Kidney epithelial cell (primary cell): ENCODE data around the gene NSUN2. TPM values are rescaled to one million over a fixed set of nuclear protein-coding genes. Genes with fewer than 3 reads are reported as not detected.

ENCODE experiments used
- DNase-seq: peaks from one replicate; pipeline ENCODE4 v3.0.0-alpha.2; 2010; ENCODE audit warnings: low read depth
- H3K27me3 ChIP-seq: 2 replicates; pipeline ENCODE4 v1.6.0; 2011; ENCODE audit warnings: low read length; ENCODE audit not compliant: control insufficient read depth, insufficient read depth
- H3K36me3 ChIP-seq: 2 replicates; pipeline ENCODE4 v1.5.1; 2011; ENCODE audit warnings: low read length; ENCODE audit not compliant: control insufficient read depth, insufficient read depth
- H3K4me3 ChIP-seq: 2 replicates; pipeline ENCODE4 v1.5.1; 2011; ENCODE audit warnings: low read depth, mild to moderate bottlenecking, control low read depth, low read length
- total RNA-seq: library from RNA; depleted of rRNA; stranded (reverse); fragments of >200 nt; gene quantifications from 2 replicates; pipeline ENCODE4 v1.2.3, GENCODE V29; 2015
- TF ChIP-seq, protein P1 (sequence below): IDR thresholded peaks from 2 replicates; pipeline ENCODE4 v1.5.1; 2011; ENCODE audit warnings: mild to moderate bottlenecking, moderate library complexity, low read length, control low read depth, inconsistent platforms; ENCODE audit not compliant: insufficient read depth, poor library complexity, severe bottlenecking

NSUN2 gene
- total RNA-seq, 1 donor from 2014 or later = 62.8 TPM

DNA sequence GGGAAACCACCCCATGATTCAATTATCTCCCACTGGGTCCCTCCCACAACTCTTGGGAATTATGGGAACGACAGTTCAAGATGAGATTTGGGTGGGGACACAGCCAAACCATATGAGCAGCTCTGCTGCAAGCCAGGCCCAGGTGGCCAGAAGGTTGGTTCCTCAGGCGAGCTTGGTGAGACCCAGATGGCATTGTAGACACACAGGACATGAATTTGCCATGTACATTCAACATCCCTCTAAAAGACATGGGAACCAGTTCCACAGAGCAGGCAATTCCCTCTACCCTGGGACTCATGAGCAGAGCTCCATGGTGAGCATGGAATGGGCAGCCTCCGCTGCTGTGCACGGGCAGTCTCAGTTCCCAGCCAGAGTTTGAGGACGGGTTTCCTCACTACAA lies 53.3 kb downstream of the NSUN2 start:
- DNase-seq = no peak
- TF ChIP-seq, protein P1, sequence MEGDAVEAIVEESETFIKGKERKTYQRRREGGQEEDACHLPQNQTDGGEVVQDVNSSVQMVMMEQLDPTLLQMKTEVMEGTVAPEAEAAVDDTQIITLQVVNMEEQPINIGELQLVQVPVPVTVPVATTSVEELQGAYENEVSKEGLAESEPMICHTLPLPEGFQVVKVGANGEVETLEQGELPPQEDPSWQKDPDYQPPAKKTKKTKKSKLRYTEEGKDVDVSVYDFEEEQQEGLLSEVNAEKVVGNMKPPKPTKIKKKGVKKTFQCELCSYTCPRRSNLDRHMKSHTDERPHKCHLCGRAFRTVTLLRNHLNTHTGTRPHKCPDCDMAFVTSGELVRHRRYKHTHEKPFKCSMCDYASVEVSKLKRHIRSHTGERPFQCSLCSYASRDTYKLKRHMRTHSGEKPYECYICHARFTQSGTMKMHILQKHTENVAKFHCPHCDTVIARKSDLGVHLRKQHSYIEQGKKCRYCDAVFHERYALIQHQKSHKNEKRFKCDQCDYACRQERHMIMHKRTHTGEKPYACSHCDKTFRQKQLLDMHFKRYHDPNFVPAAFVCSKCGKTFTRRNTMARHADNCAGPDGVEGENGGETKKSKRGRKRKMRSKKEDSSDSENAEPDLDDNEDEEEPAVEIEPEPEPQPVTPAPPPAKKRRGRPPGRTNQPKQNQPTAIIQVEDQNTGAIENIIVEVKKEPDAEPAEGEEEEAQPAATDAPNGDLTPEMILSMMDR = no peak
- Histone ChIP-seq H3K36me3 (no peaks in the 10 kb centered on the region), H3K4me3 (no peak overlapping the region), H3K27me3 (peaks cover 27% of the 10 kb centered on the region)

GRCh38 chr5:6578676-6579343 lies 54.0 kb downstream of the NSUN2 start:
- DNase-seq = no peak
- H3K36me3 ChIP-seq = no peaks in the 10 kb centered on the region
- H3K4me3 ChIP-seq = no peak overlapping the region
- H3K27me3 ChIP-seq = peaks cover 27% of the 10 kb centered on the region
- TF ChIP-seq, protein P1 = no peak

GRCh38 chr5:6576861-6577501 lies 55.9 kb downstream of the NSUN2 start:
- DNase-seq = no peak
- H3K4me3 ChIP-seq = no peak overlapping the region
- peaks cover 13% of the 10 kb centered on the region for H3K27me3 ChIP-seq
- TF ChIP-seq, protein P1 = peak; percentile 53
- H3K36me3 ChIP-seq = no peaks in the 10 kb centered on the region

DNA sequence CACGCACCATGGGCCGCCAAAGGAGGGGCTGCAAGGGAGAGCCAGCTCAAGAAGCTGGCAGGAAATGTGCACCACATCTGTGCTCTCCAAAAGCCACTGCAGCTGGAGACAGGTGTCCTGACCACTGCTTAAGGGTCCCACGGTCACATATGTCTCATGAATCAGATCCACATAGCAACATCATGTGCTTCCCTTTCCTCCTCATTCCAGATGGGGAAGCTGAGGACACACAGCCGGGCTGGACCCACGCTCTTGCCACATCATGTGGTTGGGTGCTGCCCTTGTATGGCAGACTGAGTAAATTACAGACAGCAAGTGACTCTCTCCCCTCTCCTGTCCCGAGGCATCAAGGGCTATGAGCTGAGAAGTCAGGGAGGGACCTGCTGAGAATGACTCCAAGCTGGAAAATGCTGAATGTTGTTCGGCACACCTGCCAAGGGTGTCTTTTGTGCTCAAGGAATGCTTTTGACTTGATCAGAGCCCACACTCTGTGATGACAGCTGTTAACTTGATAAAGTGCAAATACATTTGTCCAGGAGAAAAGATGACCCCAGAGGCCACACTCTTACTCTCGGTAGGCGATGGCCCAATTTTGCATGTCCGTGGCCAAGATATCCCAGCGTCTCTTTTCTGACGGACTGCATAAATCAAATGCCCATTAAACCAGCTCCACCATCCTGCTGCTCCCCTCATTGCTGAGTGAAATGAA lies 58.2 kb downstream of the NSUN2 start:
- TF ChIP-seq, protein P1 = no peak
- no peak overlapping the region for H3K4me3 ChIP-seq
- no peaks in the 10 kb centered on the region for H3K36me3 ChIP-seq
- peaks cover 5% of the 10 kb centered on the region for H3K27me3 ChIP-seq
- no peak for DNase-seq

GRCh38 chr5:6574111-6574510 lies 58.7 kb downstream of the NSUN2 start:
- DNase-seq = no peak
- Histone ChIP-seq H3K36me3 (no peaks in the 10 kb centered on the region), H3K27me3 (peaks cover 5% of the 10 kb centered on the region), H3K4me3 (no peak overlapping the region)
- TF ChIP-seq, protein P1 = no peak
